K562 treated with DMSO at 1 percent for 48 hours (cell line): ENCODE results near the gene LGI2. TPM values are rescaled to one million over a fixed set of nuclear protein-coding genes. Genes with fewer than 3 reads are reported as not detected.

ENCODE experiments used
- total RNA-seq: library from RNA; unstranded; fragments of 300-600 nt; gene quantifications from 2 replicates; pipeline ENCODE4 v1.2.3, GENCODE V29; 2022; ENCODE audit warnings: low replicate concordance; ENCODE audit errors: extremely low read depth

The LGI2 gene, protein sequence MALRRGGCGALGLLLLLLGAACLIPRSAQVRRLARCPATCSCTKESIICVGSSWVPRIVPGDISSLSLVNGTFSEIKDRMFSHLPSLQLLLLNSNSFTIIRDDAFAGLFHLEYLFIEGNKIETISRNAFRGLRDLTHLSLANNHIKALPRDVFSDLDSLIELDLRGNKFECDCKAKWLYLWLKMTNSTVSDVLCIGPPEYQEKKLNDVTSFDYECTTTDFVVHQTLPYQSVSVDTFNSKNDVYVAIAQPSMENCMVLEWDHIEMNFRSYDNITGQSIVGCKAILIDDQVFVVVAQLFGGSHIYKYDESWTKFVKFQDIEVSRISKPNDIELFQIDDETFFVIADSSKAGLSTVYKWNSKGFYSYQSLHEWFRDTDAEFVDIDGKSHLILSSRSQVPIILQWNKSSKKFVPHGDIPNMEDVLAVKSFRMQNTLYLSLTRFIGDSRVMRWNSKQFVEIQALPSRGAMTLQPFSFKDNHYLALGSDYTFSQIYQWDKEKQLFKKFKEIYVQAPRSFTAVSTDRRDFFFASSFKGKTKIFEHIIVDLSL
- total RNA-seq = not detected in 2 replicates

DNA sequence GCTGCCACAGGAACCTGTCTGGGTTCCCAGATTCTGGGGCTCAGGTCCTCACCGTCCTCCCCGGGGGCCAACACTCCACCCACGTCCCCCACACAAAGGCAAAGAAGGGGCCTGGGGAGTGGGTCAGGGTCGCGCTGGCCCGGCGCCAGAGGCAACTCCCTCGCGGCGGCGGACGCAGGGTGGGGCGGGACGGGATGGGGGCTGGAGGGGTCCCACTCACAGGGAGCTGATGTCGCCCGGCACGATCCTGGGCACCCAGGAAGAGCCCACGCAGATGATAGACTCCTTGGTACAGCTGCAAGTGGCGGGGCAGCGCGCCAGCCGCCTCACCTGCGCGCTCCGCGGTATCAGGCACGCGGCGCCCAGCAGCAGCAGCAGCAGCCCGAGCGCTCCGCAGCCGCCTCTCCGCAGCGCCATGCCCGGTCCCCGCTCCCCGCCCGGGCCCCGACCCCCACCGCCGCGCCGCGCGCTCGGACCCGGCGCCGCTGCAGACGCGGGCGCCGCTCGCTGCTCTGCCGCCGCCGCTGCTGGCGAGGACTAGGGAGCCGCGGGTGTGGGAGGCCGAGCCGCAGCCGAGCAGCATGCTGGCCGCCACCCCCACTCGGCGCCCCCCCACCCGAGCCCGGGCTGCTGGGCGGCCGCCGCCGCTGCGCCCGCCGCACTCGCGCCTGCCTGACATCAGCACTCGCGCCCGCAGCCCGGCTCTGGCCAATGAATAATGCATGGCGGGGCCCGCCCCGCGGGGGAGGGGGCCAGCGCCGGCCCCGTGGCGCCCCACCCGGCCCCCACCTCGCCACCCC, at the start of gene LGI2:
Gene LGI2, minus strand, starts transcription at position 670 of the 800 bp plus-strand sequence. Its CDS starts 253 bp downstream, at position 417.

Other genes with a start within 250 kb of the LGI2 start
- gene SOD3, start 235.4 kb downstream of the LGI2 start, total RNA-seq = not detected in 2 replicates
- gene CCDC149, start 117.9 kb downstream of the LGI2 start, total RNA-seq = not detected in 2 replicates
- not detected in 2 replicates for gene SEPSECS, start 129.5 kb upstream of the LGI2 start, total RNA-seq
- not detected in 2 replicates for gene PI4K2B, start 203.1 kb upstream of the LGI2 start, total RNA-seq